MM.1S (cell line): ENCODE measurements around the gene PLN.

Experiments used
- DNase-seq: peaks from one replicate; pipeline ENCODE4 v3.0.0-alpha.2; 2015
- H2AFZ ChIP-seq: fragments of 300-600 bp; sonication (generic); 2 replicates; pipeline ENCODE4 v1.6.0; 2016; ENCODE audit warnings: antibody characterized with exemption, low read length
- H3F3A ChIP-seq: fragments of 300-600 bp; sonication (generic); 2 replicates; pipeline ENCODE4 v1.6.1; 2016; ENCODE audit warnings: mild to moderate bottlenecking, antibody characterized with exemption, low read length, moderate library complexity, mixed read lengths; ENCODE audit not compliant: insufficient read depth
- H3K27ac ChIP-seq: fragments of 300-600 bp; sonication (generic); 2 replicates; pipeline ENCODE4 v1.5.1; 2016; ENCODE audit warnings: mild to moderate bottlenecking, low read length
- H3K27me3 ChIP-seq: fragments of 300-600 bp; sonication (generic); replicated peaks from 2 replicates; pipeline ENCODE4 v1.6.0; 2016; ENCODE audit warnings: low read length; ENCODE audit not compliant: insufficient read depth
- H3K36me3 ChIP-seq: fragments of 300-600 bp; sonication (generic); replicated peaks from 2 replicates; pipeline ENCODE4 v1.6.1; 2016; ENCODE audit warnings: mild to moderate bottlenecking, low read length, mixed read lengths; ENCODE audit not compliant: insufficient read depth
- H3K4me1 ChIP-seq: fragments of 300-600 bp; sonication (generic); 2 replicates; pipeline ENCODE4 v1.6.1; 2016; ENCODE audit warnings: low read length, mixed read lengths
- H3K4me2 ChIP-seq: fragments of 300-600 bp; sonication (generic); 2 replicates; pipeline ENCODE4 v1.6.0; 2016; ENCODE audit warnings: low read depth, low read length
- H3K4me3 ChIP-seq: fragments of 300-600 bp; sonication (generic); 2 replicates; pipeline ENCODE4 v1.5.1; 2016; ENCODE audit warnings: low read length, mixed read lengths
- H3K79me2 ChIP-seq: fragments of 300-600 bp; sonication (generic); 2 replicates; pipeline ENCODE4 v1.6.1; 2016; ENCODE audit warnings: mixed run types, low read length, mixed read lengths
- H3K9ac ChIP-seq: fragments of 300-600 bp; sonication (generic); 2 replicates; pipeline ENCODE4 v1.6.1; 2016; ENCODE audit warnings: low read length, mixed read lengths
- H3K9me2 ChIP-seq: fragments of 300-600 bp; sonication (generic); replicated peaks from 2 replicates; pipeline ENCODE4 v1.6.1; 2016; ENCODE audit warnings: mild to moderate bottlenecking, low read length, mixed read lengths; ENCODE audit not compliant: insufficient read depth
- H3K9me3 ChIP-seq: fragments of 300-600 bp; sonication (generic); replicated peaks from 2 replicates; pipeline ENCODE4 v1.6.1; 2016; ENCODE audit warnings: mild to moderate bottlenecking, low read length, mixed read lengths; ENCODE audit not compliant: insufficient read depth
- H4K20me1 ChIP-seq: fragments of 300-600 bp; sonication (generic); 2 replicates; pipeline ENCODE4 v1.6.1; 2016; ENCODE audit warnings: mild to moderate bottlenecking, low read length, moderate library complexity, mixed read lengths; ENCODE audit not compliant: insufficient read depth
- CTCF ChIP-seq: fragments of 300-600 bp; sonication (generic); IDR thresholded peaks from 2 replicates; pipeline ENCODE4 v1.5.1; 2016; ENCODE audit warnings: antibody characterized with exemption, low read length, mixed read lengths
- EZH2 ChIP-seq: fragments of 300-600 bp; sonication (generic); optimal IDR thresholded peaks from 2 replicates; pipeline ENCODE3; 2017; ENCODE audit warnings: low read depth, mild to moderate bottlenecking, antibody characterized with exemption, low read length, mixed read lengths
- EZH2phosphoT487 ChIP-seq: fragments of 300-600 bp; sonication (generic); IDR thresholded peaks from 2 replicates; pipeline ENCODE4 v1.6.1; 2018; ENCODE audit warnings: antibody characterized with exemption, low read length

The PLN gene

GRCh38 chr6:118505656-118506055 is 42.4 kb upstream of the PLN start:
- H3K4me2 ChIP-seq = no peak overlapping the region
- TF ChIP-seq CTCF (no peak), EZH2 (no peak), EZH2phosphoT487 (no peak)
- no peak overlapping the region for H3K4me3 ChIP-seq
- no peaks in the 10 kb centered on the region for H3K79me2 ChIP-seq
- H3K9me2 ChIP-seq = no peaks in the 10 kb centered on the region
- no peaks in the 10 kb centered on the region for H3K36me3 ChIP-seq
- H3K9me3 ChIP-seq = no peaks in the 10 kb centered on the region
- no peaks in the 10 kb centered on the region for H3K4me1 ChIP-seq
- DNase-seq = no peak
- no peak overlapping the region for H3K9ac ChIP-seq
- H4K20me1 ChIP-seq = no peaks in the 10 kb centered on the region
- H3F3A ChIP-seq = no peaks in the 10 kb centered on the region
- H3K27me3 ChIP-seq = no peaks in the 10 kb centered on the region
- no peak overlapping the region for H3K27ac ChIP-seq
- H2AFZ ChIP-seq = no peak overlapping the region

GRCh38 chr6:118506071-118506638 is 41.9 kb upstream of the PLN start:
- TF ChIP-seq EZH2phosphoT487 (no peak), EZH2 (no peak), CTCF (no peak)
- no peak overlapping the region for H3K9ac ChIP-seq
- H3K36me3 ChIP-seq = no peaks in the 10 kb centered on the region
- DNase-seq = no peak
- H3K4me2 ChIP-seq = no peak overlapping the region
- no peaks in the 10 kb centered on the region for H3K27me3 ChIP-seq
- H3K27ac ChIP-seq = no peak overlapping the region
- H3K9me2 ChIP-seq = no peaks in the 10 kb centered on the region
- H3F3A ChIP-seq = no peaks in the 10 kb centered on the region
- no peak overlapping the region for H3K4me3 ChIP-seq
- H3K9me3 ChIP-seq = no peaks in the 10 kb centered on the region
- H2AFZ ChIP-seq = no peak overlapping the region
- no peaks in the 10 kb centered on the region for H3K79me2 ChIP-seq
- no peaks in the 10 kb centered on the region for H4K20me1 ChIP-seq
- no peaks in the 10 kb centered on the region for H3K4me1 ChIP-seq

- no peak overlapping the region for H3K4me3 ChIP-seq
- no peaks in the 10 kb centered on the region for H3K27me3 ChIP-seq
- DNase-seq = no peak
- no peak overlapping the region for H3K4me2 ChIP-seq
- TF ChIP-seq EZH2 = no peak
- TF ChIP-seq CTCF = no peak
- no peak for TF ChIP-seq EZH2phosphoT487
- no peaks in the 10 kb centered on the region for H3K79me2 ChIP-seq
- H4K20me1 ChIP-seq = no peaks in the 10 kb centered on the region
- no peak overlapping the region for H3K27ac ChIP-seq
- H3K4me1 ChIP-seq = no peaks in the 10 kb centered on the region
- no peaks in the 10 kb centered on the region for H3K9me3 ChIP-seq
- H3K36me3 ChIP-seq = no peaks in the 10 kb centered on the region
- no peak overlapping the region for H2AFZ ChIP-seq
- H3K9ac ChIP-seq = no peak overlapping the region
- no peaks in the 10 kb centered on the region for H3K9me2 ChIP-seq
- H3F3A ChIP-seq = no peaks in the 10 kb centered on the region
Observed at GRCh38 chr6:118507636-118508035, 40.5 kb upstream of the PLN start.
